GM12864 (cell line): ENCODE measurements around the gene KNSTRN.

ENCODE experiments used
- DNase-seq: peaks from one replicate; pipeline ENCODE4 v3.0.0-alpha.2; 2011; ENCODE audit warnings: low read depth
- H3K4me3 ChIP-seq: 2 replicates; pipeline ENCODE4 v1.5.1; 2011; ENCODE audit warnings: mild to moderate bottlenecking, low read depth, low read length, control low read depth
- CTCF ChIP-seq: IDR thresholded peaks from 2 replicates; pipeline ENCODE4 v1.5.1; 2011; ENCODE audit warnings: low read depth, mild to moderate bottlenecking, moderate library complexity, low read length, control low read depth, inconsistent platforms; ENCODE audit errors: missing control alignments

Gene KNSTRN, protein sequence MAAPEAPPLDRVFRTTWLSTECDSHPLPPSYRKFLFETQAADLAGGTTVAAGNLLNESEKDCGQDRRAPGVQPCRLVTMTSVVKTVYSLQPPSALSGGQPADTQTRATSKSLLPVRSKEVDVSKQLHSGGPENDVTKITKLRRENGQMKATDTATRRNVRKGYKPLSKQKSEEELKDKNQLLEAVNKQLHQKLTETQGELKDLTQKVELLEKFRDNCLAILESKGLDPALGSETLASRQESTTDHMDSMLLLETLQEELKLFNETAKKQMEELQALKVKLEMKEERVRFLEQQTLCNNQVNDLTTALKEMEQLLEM

DNA sequence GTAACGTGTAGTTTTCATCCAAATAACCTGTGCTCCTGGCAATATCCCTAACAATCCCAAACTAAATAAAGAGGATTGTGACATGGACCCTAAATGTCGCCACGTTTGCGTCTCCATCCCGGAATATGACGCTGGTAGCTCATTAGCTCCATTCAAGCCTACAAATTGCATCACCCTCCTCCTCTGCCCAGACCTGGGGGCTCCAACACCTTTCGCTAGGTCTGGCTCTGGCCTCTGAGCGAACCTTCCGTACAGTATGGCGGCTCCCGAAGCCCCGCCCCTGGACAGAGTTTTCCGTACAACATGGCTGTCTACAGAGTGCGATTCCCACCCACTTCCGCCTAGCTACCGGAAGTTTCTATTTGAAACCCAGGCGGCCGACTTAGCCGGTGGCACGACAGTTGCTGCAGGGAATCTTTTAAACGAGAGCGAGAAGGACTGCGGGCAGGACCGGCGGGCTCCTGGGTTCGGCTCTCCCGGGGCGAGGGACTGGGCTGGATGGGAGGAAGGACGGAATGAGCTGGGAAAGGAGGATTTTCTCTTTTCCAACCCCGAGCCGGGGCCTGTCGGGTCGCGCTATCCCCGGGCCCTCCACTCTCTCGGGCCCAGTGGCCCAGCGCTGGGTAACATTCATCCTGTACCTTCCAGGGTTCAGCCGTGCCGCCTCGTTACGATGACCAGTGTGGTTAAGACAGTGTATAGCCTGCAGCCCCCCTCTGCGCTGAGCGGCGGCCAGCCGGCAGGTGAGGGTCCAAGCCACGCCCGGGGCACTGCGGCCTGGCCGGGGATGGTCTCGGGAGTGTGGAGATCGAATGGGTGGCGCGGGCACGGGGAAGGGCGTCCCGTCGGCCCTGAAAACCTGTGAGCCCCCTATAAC lies at the start of gene KNSTRN:
KNSTRN (plus strand) TSS at position 142 of the 877 bp plus-strand sequence; CDS start at position 257, 115 bp downstream.
- TF ChIP-seq CTCF = no peak
- peak within 1 kb of the TSS; percentile 99 for H3K4me3 ChIP-seq
- DNase-seq = peak; percentile 87

DNA sequence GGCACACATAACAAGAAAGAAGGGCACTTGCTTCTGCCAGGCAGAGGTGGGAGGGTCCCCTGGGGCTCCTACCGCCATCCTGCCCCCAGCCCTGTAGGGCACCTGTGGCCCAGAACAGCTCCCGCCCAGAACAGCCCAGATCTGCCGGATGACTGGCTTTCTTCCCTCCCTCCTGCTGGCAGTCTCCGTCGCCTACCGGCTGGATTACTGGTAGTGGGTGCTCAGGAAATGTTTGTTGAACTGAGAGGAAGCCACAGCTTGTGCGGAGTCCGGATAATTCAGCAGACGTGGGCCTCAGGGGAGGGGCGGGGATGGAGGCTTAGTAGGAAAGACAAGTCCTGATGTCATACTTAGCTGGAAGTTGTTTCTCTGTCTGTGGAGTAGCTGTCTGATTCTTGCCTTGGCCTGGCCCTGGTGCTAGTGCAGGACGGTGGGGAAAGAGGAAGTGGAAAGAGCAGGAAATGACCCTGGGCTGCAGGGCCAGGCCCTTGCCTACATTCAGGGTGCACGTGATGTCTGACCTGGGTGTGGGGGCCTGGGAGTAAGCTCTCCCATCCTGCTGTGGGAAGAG lies 48.5 kb upstream of the KNSTRN start:
- DNase-seq = no peak
- no peak for TF ChIP-seq CTCF
- H3K4me3 ChIP-seq = no peak overlapping the region

- no peak for DNase-seq
- no peak for TF ChIP-seq CTCF
- no peak overlapping the region for H3K4me3 ChIP-seq
Measured at GRCh38 chr15:40334541-40334940, 48.0 kb upstream of the KNSTRN start.

DNA sequence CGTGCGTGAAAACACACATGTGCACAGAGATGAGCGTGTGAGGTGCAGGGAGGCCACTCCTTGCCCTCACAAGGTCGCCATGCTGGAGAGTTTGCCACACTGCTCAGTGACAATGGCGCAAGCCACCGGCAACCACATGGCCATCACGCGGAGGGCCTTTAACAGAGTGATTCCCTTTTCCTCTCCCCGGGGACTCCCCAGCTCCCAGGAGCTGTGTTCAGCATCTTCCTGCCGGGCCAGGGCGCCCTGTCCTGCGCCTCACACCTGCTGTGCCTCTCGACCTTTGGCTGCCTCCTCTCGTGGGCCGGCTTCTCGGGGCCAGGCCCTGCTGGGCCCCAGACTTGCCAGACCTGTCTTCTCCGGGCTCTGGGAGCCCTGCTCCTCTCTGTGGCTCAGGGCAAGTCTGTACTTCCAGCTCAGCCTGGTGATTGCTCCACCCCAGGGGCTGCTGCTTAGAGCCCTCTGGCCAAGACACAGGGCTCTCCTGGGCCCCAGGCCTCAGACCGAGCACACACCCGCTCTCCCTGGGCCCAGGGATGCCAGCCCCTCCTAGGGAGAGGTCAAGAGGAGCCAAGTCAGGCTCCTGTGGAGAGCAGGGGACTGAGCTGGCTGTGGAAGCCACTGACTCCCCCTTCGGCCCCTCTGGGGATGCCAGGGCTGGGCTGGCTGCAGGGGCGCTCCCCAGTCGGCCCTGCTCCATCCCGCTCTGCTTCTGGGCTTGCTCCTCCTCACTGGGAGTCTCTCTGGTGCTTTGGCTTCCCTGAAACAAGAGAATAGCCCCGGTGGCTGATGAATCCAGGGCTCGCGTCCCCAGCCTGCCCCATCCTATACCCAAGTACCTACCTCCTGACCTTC lies 47.4 kb upstream of the KNSTRN start:
- H3K4me3 ChIP-seq = no peak overlapping the region
- no peak for DNase-seq
- TF ChIP-seq CTCF = no peak

- no peak for DNase-seq
- no peak overlapping the region for H3K4me3 ChIP-seq
- no peak for TF ChIP-seq CTCF
Measured at GRCh38 chr15:40335938-40336743, 46.4 kb upstream of the KNSTRN start.

- TF ChIP-seq CTCF = peak; percentile 44
- H3K4me3 ChIP-seq = no peak overlapping the region
- DNase-seq = no peak
Measured at GRCh38 chr15:40336744-40337122, 45.8 kb upstream of the KNSTRN start.
